ENCODE results near the gene GALK2.
"Not testable (repeated sequence)": the region's sequence is repeated elsewhere in the genome, so short reads cannot be mapped to it uniquely, and the experiment has no call there.

Gene GALK2

DNA sequence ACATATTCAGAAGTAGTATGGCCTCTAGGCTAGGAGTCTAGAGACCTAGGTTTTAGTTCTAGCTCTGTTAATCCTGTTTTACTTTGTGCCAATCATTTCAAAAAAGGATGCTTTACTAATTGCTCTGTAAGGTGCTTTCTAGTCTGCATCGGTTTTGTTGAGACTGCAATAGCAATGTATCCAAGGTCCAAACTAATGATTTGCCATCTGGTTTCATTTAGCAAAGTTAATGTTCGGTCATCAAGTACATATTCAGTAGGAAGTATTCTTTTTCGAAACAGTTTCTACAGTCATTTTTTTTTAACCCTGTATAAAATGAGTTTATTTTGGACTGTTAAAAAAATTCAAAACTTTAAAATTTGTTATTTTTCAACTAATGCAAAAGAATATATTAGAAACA lies 2.0 kb upstream of the GALK2 start:
- no peak for DNase-seq

DNA sequence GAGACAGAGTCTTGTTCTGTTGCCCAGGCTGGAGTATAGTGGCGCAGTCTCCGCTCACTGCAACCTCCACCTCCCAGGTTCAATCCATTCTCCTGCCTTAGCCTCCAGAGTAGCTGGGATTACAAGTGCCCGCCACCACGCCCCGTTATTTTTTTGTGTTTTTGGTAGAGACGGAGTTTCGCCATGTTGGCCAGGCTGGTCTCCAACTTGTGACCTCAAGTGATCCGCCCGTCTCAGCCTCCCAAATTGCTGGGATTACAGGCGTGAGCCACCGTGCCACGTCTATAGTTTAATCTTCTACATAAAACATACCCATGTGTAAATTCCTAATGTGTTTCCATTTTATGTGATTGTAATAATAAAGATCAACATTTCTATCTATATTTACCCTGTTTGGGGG lies 1.7 kb downstream of the GALK2 start:
- DNase-seq: no peak

DNA sequence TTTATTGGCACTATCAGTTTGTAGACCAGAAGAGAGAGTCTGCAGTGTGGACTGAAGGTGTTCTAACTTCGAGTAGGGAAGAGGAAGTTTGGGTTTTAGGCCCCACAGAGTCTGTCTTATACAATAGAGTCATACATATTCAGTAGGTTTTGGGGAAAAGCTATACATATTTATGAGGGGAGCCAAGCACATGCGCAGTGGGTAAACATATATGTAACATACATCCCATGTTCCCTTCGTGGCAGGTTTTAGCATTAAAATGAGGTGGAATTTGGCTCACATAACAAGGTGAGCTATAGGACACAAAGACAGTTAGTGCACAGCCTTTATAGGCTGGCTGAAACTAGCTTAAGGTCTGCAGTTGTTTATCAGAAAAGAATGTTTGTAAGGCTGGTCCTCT lies 4.9 kb downstream of the GALK2 start:
- no peak for DNase-seq

DNA sequence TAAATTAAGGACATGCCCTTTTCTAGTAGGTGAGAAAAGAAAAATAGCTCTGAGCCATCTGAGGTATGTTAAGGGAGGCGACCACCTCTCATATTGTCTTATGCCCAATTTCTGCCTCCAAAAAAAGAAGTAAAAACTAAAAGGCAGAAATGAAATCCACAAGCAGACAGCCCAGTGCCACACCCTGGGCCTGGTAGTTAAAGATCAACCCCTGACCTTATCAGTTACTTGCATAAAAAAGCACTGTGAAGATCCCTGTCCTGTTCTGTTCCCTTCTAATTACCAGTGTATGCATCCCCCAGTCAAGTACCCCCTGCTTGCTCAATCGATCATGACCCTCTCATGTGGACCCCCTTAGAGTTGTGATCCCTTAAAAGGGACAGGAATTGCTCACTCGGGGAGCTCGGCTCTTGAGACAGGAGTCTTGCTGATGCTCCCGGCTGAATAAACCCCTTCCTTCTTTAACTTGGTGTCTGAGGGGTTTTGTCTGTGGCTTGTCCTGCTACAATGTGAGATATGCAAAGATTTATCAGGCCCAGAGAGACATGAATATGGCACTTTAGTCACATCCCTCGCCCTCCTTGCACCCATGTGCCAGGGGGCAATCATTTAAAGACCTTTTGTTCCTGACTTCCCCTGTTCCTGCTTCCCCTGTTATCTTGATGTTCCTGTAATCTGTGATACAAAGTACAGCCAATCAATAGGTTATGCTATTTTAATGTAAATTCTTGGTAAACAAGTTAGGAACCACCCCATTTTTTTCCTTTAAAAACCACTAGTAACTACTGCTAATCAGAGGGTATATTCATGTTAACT lies 5.7 kb downstream of the GALK2 start:
- not testable (repeated sequence) for DNase-seq

DNA sequence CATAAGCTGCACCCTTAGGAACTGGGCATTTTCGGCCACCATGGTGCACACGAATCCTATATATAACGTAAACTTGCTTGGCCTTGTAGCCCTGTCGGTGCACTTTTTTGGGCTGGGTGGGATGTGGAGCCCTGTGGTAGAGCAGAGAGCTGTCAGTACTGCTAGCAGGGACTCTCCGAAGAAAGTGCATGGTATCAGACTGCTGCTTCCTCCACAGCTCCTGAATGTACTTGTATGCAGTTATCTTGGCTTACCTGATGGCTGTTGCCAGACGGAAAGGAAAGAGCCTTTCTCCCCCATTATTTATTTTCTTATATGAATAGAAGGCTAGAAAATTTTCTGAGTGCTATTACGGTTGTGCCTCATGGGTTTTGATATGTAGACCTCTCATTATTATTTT lies 8.4 kb downstream of the GALK2 start:
- no peak for DNase-seq

DNA sequence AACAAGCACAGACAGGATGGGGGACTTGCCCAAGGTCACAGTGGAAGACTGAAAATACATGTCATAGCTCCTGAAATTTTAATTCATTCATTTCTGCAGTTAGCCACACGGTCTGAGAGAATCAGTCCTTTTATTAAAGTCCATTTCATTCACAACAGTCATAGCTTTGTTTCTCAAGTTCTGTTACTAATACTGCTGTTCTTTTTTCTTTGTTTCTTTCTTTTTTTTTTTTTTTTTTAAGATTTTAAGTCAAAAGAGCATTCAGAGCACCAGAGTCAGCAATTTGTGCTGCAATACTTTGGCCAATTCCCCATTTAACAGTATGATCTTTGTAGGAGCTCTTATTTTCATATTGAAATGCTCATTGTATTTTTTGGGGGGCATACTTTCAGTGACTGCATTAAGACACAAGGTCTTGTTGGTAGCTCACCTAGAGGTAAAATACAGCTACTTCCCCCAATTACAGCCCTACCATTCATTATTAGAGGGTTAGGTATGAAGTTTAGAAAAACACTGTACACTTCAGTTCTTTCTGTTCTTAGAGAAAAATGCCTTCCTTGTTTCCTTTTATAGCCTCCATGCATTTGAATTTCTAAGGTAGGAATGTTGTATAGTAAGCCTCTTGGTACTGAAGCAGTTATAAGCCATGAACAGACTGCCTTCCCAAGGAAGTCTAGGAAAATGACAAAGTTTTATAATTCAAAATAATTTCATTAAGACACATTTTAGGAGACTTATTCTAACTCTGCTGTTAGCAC lies 9.6 kb downstream of the GALK2 start:
- DNase-seq: no peak

DNA sequence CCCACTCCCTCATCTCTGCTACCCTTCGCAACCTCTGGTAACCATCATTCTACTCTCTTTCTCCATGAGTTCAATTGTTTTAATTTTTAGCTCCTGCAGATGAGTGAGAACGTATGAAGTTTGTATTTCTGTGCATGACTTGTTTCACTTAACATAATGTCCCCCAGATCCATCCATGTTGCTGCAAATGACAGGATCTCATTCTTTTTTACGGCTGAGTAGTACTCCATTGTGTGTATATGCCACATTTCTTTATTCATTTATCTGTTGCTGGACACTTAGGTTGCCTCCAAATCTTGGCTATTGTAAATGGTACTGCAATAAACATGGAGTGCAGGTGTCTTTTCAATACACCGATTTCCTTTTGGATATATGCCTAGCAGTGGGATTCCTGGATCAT lies 12.1 kb downstream of the GALK2 start:
- DNase-seq: no peak

DNA sequence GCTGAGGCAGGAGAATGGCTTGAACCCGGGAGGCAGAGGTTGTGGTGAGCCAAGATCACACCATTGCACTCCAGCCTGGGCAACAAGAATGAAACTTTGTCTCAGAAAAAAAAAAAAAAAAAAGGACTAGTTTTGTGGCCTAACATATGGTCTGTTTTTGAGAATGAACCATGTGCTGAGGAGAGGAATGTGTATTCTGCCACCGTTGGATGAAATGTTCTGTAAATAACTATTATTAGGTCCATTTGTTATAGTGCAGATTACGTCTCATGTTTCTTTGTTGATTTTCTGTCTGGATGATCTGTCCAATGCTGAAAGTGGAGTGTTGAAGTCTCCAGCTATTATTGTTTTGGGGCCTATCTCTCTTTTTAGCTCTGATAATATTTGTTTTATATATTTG lies 13.7 kb downstream of the GALK2 start:
- not testable (repeated sequence) for DNase-seq

DNA sequence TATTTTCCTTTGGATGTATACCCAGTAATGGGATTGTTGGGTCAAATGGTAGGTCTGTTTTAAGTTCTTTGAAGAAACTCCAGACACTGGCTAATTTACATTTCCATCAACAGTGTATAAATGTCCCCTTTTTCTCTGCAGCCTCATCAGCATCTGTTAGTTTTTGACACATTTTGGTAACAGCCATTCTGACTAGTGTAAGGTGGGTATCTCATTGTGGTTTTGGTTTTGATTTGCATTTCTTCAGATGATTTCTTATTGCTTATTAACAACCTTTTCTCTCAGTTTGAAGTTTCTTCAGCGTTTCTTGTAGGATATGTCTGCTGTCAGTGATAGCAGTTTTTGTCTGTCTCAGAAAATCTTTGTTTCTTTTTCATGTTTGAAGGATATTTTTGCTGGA lies 15.4 kb downstream of the GALK2 start:
- DNase-seq: no peak

DNA sequence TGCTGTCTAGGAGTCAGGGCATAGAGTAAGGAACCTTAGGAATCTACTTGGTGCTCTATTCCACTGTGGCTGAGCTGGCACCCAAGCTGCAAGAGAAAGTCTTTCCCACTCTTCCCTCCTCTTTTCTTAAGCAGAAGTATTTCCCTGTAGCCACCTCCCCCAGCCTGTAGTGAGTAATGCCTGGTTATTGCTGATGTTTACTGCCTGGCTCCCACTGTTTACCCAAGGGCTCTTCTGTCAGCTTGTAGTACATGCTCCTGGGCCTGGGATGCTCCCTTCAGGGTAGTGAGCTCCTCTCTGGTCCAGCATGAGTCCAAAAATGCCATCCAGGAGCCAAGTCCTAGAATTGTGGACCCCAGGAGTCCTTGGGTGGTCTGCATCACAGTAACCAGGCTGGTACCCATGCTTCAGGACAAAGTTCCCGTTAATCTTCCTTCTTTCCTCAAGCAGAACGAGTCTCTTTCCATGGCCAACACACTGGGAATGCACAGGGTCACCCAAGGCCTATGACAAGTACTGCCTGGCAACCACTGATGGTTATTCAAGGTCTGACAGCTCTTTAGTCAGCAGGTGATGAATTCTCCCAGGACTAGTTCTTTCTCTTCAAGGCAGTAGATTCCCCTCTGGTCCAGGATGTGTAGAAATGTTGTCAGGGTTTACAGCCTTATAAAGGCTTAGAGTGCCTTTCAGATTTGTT lies 17.6 kb downstream of the GALK2 start:
- no peak for DNase-seq

DNA sequence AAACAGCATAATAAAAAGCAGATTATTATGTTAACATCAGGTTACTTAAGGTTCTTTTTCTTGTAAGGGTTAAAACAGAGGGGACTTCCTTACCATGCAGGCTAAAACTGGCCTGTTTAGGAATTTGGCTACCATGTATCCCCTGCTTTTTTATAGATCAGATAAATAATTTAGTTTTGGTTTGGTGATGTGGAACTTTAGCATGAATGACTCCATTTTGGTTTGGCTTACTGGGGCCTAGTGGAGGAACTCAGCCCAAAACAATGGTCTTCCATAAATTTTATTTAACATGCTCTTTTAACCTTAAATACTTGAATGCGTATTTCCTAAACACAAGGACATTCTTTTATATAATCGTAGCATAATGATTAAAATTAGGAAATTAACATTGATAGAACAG lies 18.9 kb downstream of the GALK2 start:
- DNase-seq: no peak

DNA sequence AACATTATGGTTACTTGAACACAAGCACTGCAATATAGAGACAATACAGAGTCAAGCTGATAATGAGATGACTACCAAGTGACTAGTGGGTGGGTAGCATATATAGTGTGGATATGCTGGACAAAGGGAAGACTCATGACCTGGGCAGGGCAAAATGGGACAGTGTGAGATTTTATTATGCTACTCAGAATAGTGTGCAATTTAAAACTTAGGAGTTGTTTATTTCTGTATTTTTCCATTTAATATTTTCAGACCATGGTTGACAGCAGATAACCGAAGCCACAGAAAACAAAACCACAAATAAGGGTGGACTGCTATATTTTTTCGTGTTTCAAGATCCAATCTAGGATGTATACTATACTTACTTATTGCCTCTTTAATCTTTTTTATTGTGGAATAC lies 19.6 kb downstream of the GALK2 start:
- DNase-seq: no peak

DNA sequence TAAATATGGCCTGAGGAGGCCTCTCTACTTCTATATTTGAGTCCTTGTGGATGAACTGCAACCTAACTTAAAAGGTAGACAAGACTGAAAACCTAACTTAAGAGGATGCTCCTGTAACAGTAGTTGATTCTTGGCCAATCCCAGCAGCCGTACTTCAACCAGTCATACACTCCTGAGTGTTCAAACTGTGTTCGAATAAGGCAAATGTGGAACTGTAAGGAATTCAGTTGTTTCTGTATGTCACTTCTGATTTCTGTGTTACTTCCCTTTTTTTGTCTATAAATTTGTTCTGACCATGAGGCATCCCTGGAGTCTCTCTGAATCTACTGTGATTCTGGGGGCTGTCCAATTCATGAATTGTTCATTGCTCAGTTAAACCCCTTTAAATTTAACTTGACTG lies 20.5 kb downstream of the GALK2 start:
- no peak for DNase-seq

DNA sequence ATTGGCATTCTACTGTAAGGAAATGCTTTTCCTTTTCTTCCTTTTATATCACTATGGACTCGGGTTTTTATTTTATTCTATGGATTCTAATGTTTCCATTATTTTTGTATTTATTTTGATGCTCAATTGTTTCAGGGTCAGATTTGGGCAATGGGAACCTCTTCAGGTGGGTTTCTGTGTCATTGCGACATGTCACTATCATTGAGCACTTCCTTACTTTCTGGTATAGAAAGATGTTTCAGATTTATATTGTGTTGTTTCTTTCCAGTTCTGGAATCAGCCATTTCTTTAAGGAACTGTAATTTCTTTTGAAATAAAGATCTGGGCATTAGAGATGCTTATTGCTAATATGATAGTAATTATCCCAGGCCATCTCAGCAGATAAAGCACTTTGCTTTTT lies 21.8 kb downstream of the GALK2 start:
- no peak for DNase-seq

DNA sequence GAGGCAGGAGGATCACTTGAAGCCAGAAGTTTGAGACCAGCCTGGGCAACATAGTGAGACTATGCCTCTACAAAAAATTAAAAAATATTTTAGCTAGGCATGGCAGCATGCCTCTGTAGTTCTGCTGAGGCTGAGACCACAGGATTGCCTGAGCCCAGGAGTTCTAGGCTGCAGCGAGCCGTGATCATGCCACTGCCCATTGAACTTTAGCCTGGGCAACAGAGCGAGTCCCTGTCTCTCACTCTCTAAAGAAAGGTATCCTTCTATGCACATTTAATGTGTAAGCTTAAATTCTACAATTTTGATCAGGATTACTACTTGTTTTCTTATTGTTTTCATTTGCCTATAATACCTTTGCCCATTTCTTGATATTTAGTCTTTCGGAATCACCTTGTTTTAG lies 26.8 kb downstream of the GALK2 start:
- DNase-seq: no peak

DNA sequence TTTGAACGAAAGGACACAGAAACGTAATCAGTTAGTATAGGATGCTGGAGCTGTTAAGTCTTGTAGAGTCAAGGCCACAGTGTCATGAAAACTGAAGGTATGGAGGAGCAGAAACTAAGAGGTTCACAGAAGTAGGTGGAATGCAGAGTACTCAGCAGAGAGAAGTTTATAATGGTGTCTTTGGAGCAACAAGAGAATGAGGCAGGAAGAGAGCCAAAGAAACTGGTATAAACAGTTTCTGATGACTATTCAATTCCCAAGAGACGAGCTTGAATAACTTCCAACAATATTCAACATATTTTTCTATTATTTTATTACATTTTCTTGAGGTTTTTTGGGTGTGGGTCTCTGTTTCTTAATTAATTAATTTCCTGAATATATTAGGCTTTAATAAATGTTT lies 29.6 kb downstream of the GALK2 start:
- DNase-seq: no peak

DNA sequence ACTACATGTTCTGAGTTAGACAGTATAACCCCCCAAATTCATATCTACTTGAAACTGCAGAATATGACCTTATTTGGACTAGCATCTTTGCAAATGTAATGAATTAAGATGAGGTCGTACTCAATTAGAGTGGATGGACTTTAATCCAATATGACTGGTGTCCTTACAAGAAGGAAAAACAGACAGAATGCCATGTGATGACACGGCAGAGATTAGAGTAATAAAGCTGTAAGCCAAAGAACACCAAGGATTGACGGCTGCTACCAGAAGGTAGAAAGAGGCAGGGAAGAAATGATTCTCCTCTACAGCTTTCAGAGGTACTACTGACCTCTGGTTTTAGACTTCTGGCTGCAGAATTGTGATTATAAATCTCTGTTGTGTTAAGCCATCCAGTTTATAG lies 30.3 kb downstream of the GALK2 start:
- no peak for DNase-seq

DNA sequence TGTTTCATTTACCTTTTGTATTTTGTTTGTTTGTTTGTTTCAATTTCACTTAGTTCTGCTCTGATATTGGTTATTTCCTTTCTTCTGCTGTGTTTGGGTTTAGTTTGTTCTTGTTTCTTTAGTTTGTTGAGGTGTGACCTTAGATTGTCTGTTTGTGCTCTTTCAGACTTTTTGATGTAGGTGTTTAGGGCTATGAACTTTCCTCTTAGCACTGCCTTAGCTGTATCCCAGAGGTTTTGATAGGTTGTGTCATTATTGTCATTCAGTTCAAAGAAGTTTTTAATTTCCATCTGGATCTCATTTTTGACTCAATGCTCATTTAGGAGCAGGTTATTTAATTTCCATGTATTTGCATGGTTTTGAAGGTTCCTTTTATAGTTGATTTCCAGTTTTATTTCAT lies 38.1 kb downstream of the GALK2 start:
- not testable (repeated sequence) for DNase-seq

DNA sequence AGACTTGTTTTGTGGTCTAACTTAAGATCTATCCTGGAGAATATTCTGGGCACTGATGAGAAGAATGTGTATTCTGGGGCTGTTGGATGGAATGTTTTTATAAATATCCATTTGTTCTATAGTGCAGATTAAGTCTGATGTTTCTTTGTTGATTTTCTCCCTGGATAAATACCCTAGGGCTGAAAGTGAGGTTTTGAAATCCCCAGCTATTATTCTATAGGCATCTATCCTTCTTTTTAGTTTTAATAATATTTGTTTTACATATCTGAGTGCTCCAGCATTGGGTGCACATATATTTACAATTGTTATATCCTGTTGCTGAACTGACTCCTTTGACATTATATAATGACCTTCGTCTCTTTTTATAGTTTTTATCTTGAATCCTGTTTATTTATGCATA lies 42.9 kb downstream of the GALK2 start:
- no peak for DNase-seq

DNA sequence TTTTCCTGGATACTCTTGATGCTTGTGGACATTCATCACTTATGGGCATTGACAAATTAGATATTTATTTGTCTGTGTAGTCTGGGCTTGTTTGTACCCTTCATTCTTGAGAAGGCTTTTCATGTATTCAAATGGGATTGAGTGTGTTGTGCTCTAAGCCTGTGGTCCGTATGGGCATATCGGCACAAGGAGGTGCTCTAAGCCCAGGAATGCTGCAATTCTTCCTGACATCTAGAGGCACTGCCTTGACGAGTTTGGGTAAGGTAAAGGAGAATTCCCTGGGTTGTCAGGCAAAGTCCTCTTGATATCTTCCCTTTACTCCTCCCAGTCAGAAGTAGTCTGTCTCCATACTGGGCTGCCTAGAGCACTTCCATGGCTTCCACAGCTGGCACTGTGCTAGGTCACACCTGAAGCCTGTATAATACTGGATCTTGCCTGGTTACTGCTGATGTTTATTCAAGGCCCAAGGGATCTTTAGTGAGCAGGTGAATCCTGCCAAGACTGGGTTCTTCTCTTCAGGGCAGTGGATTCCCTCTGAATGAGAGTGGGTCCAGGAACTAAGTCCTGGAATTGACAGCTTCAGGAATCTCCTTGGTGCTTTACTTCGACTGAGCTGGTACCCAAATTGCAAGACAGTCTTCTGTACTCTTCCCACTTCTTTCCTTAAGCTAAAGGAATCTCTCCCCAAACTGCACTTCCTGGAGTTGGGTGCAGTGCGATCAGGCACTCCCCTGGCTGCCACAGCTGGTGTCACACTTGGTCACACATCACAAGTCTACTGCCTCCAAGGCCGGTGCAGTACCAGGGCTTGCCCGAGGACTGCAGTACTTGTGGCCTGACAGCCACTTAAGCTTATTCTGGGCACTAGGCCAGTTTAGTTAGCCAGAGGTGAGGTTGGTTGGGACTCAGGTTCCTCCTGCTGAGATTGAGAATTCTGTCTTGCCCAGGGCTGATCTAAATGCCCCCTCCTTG lies 46.0 kb downstream of the GALK2 start:
- no peak for DNase-seq

DNA sequence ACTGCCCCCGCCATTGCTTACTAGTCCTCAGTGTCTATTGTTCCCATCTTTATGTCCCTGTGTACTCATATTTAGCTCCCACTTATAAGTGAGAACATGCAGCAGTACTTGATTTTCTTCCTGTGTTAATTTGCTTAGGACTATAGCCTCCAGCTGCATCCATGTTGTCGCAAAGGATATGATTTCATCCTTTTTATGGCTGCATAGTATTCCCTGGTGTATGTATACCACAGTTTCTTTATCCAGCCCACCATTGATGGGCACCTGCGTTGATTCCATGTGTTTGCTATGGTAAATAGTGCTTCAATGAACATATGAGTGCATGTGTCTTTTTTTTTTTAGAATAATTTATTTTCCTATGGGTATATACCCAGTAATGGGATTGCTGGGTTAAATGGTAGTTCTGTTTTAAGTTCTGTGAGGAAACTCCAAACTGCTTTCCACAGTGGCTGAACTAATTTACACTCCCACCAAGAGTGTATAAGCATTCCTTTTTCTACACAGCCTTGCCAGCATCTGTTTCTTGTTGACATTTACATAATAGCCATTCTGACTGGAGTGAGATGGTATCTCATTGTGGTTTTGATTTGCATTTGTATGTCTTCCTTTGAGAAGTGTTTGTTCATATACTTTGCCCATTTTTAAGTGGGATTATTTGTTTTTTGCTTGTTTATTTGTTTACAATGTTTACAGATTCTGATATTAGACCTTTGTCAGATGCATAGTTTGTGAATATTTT lies 53.7 kb downstream of the GALK2 start:
- DNase-seq: no peak

Measured in activated gamma-delta T cell treated with Interleukin-2 at 50 U/mL for 16 hours (primary cell).